NCI-H69 (cell line): ENCODE measurements around the gene RNF126.
A peak's percentile ranks its signal among the peaks of the same experiment; 100 is the strongest.
"Not testable (repeated sequence)": the region's sequence is repeated elsewhere in the genome, so short reads cannot be mapped to it uniquely, and the experiment has no call there.

Source experiments
- DNase-seq: peaks from one replicate; lab custom pipeline; 2025; lab: John Stamatoyannopoulos, UW

The RNF126 gene

GRCh38 chr19:662962-663681 lies at the start of gene RNF126:
Gene RNF126, minus strand, starts transcription at chr19:663214. Its CDS starts 93 bp downstream, at chr19:663121.
- peak; percentile 96 for DNase-seq

GRCh38 chr19:711254-711653 lies 48.2 kb upstream of the RNF126 start:
- no peak for DNase-seq

- DNase-seq, result no peak
Measured at GRCh38 chr19:710767-711166, 47.8 kb upstream of the RNF126 start.

GRCh38 chr19:709965-710571 lies 47.1 kb upstream of the RNF126 start:
- no peak for DNase-seq

- DNase-seq, result peak; percentile 54
Measured at GRCh38 chr19:709196-709964, 46.4 kb upstream of the RNF126 start.

- DNase-seq, result peak; percentile 74
Measured at GRCh38 chr19:708154-709143, 45.4 kb upstream of the RNF126 start, which contains the start of gene PALM. Gene PALM, plus strand, starts transcription at chr19:708935. Its CDS starts 212 bp downstream, at chr19:709147.

GRCh38 chr19:704447-704741 lies 41.4 kb upstream of the RNF126 start:
- DNase-seq, result no peak

- DNase-seq, result peak; percentile 80
Measured at GRCh38 chr19:703651-704446, 40.8 kb upstream of the RNF126 start.

- no peak for DNase-seq
Measured at GRCh38 chr19:703329-703650, 40.3 kb upstream of the RNF126 start.

GRCh38 chr19:702847-703246 lies 39.8 kb upstream of the RNF126 start:
- DNase-seq, result not testable (repeated sequence)

- peak; percentile 59 for DNase-seq
Measured at GRCh38 chr19:699885-700284, 36.9 kb upstream of the RNF126 start.

GRCh38 chr19:698529-698928 lies 35.5 kb upstream of the RNF126 start:
- not testable (repeated sequence) for DNase-seq

GRCh38 chr19:695352-695949 lies 32.4 kb upstream of the RNF126 start, which contains the start of gene PRSS57:
Gene PRSS57, minus strand, starts transcription at chr19:695452. Its CDS starts 22 bp downstream, at chr19:695430.
- no peak for DNase-seq

- DNase-seq, result no peak
Measured at GRCh38 chr19:694481-695351, 31.7 kb upstream of the RNF126 start.

GRCh38 chr19:690203-690602 lies 27.2 kb upstream of the RNF126 start:
- DNase-seq, result no peak

- DNase-seq, result no peak
Measured at GRCh38 chr19:688992-689391, 26.0 kb upstream of the RNF126 start.

- no peak for DNase-seq
Measured at GRCh38 chr19:688214-688613, 25.2 kb upstream of the RNF126 start.

- DNase-seq, result no peak
Measured at GRCh38 chr19:687569-688166, 24.7 kb upstream of the RNF126 start.
